DMS114 treated with DMSO at 0.1 percent for 48 hours (cell line): ENCODE results near the gene MBOAT2.
A peak's percentile ranks its signal among the peaks of the same experiment; 100 is the strongest.

Experiments used
- DNase-seq: peaks from one replicate; lab custom pipeline; 2025; ENCODE audit not compliant: unreplicated experiment; lab: John Stamatoyannopoulos, UW

Gene MBOAT2

DNA sequence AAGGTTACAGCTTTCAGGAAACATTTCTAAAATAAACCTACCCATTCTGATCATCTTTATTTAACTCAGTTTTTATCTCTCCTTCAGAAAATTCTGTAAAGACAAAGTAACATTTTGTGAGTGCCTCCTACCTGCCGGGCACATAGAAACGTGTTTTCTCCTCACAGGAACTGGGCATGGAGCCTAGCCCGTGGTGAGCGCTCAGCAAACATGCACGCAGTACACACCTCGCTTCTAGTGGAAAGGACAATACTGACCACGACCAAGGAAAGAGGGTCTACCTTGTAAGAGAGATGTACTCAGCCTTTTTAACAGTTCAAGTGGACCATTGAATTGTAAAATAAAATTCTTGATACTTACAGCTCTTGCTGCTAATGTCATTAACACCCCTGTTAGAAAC lies 141.3 kb downstream of the MBOAT2 start:
- no peak for DNase-seq

DNA sequence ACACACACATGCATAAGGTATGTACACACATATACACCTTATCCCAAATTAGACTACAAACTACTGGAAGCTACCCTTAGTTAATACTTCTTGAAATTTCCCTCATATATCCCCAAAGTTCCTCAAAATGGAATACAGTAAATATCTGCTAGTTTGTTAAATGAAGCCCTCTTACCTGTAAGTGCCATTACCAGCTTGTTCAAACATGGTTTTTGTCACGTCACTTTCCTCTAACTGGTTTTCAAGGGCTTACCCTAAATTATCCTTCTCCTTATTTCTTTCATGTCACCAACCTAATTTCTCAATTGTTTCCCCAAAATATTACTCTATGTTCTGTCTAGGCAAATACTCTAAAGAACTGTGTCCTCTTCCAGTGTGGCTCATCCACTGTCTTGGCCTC lies 141.7 kb downstream of the MBOAT2 start:
- DNase-seq = no peak

DNA sequence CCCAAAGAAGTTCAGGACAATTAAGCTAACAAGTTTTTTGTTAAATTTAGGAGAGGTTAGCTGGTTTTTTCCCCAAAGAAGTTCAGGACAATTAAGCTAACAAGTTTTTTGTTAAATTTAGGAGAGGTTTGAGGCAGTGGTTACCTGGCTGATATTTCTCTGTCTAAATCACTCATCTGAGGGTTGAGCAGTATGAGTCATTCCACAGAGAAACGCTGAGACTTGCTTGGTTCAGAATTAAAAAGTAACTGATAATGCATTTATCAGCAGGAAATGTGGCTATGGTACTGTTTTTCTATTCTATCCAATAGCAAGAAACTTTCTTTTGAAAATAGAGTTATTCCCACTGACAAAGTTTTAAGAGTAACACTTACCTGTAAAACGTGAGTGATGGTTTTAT lies 143.2 kb downstream of the MBOAT2 start:
- DNase-seq = no peak

DNA sequence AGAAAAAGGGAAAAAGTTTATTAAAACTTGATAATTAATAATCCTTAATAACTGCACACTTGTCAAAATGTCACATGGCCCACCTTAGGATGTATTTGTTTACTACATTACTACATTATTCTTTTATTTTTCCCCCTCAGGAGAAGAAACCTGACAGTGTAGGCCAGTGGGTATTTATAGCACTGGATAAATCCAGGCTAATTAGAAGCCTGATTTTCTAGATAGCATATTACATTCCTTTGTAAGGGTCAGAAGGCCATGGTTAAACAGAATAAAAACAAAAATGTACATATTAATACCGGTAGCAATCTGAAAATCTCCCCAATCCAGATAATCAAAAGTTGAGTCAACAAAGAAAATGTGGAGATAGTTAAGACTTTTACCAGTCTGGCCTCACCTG lies 144.6 kb downstream of the MBOAT2 start:
- no peak for DNase-seq

DNA sequence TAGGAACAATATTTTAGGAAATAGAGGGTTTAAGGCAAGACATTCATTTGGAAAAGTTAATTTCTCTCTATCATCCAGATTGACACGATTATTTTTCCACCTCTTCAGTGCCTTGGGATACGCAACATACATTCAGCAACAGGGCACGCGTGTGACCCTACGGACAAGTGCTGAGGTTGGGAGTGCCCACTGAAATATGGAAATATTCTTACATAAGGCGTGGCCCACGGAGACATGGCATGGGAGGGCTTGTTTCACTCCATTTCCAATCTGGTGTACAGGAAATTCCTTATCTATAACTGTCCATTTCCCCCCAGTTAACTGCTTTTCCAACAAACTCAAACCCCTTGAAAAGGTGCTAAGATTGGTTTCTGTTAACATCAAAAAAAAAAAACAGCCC lies 145.2 kb downstream of the MBOAT2 start:
- no peak for DNase-seq

DNA sequence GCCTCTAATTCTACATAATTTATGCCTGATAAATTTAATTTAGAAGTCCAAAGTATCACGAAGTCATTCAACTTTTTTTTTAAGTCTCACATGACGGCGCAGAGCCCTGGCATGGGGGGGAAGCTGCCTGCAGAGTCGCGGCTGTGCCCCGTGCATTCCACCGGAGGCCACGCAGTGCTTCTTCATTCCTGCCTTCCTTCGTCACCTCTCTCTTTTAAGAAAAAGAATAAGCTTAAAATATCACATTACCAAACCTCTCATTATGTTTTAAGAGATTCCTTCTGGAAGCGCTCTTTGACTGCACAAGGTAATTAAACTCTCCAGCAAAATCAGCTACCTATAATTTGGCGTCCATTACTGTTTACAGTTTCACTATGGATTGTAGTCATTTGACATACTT lies 145.8 kb downstream of the MBOAT2 start:
- DNase-seq = no peak

DNA sequence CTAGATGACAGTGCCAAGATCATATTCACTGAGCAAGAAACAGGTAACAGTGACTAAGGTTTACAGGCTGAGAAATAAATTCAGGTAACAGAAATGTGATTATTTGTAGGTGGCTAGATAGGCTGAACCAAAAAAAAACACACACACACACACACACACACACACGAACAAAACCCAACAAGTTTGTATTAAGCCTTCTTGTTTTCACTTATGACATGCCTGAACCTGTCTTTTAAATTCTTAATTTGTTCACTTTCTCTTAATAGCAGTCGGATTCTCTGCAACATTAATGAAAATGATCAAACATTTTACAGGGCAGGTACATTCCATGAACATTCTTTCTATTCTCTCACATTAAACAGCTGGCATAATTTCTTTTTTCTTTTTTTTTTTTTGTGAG lies 147.3 kb downstream of the MBOAT2 start:
- DNase-seq = no peak

DNA sequence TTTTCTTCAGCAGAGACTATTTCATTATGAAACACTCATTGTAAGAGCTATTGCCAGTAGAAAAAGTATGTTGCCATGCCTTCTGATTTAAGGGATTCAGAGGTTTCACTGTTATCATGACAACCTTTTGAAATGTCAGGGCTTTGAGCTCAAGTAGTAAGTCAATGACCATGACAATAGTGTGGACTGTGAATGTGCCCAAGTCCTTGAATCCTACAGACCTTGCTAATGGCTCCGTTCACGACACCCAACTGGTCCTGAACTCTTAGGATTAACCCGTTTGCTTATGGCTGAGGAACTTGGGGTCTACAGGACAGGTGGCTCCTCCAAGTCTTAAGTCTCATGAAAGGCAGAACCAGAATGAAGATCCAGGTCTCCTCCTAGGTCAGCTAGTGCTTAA lies 148.5 kb downstream of the MBOAT2 start:
- DNase-seq = no peak

DNA sequence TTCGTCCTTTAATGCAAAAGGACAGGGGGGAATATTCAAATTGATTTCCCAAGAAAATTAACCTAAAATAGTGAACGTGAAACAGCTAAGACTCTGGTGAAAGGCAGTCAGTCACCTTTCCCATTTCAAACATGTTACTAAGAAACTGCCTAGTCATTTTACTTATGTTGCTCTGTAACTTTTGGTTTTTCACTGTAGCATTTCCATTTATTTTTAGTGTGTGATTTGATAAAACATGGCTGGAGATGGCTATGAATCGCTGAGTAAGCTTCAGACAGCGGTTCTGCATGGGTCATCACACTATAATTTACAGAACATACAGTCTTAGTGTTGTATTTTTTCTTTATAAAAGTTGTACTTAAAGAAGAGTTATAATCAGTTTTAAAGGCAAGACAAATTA lies 150.1 kb downstream of the MBOAT2 start:
- no peak for DNase-seq

DNA sequence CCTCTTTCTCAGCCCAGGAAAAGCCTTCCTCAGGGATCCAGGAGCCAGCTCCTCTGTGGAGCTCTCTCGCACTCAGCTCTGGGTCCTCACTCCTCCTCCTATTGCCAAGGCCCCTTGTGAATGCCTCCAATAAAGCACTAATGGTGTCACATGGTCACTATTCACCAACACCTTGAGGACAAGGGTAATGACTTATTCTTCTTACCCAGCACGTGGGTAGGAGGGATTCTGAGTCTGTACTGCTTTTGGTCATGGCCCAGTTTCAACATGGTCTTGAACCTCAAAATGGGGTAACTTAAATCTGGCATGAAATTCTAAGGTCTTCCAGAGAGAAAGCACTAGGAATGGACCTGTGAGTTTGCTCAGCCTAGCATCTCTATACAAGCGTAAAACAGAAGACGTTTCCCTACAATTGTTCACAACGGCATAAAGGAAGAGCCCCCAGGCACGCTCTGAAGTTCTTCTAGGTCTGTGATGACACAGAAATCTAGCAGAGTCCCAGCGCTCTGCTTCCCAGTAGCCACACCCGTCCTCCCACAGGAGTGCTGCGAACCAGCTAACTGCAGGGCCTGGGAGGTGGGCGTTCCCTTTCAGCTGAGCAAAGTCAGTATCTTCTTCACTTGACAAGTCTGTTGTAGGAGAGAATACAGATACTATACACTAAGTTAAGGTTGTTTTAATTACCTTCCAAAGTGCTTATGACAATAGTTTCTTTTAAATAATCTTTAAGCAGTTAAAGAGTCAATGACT lies 151.5 kb downstream of the MBOAT2 start:
- no peak for DNase-seq

DNA sequence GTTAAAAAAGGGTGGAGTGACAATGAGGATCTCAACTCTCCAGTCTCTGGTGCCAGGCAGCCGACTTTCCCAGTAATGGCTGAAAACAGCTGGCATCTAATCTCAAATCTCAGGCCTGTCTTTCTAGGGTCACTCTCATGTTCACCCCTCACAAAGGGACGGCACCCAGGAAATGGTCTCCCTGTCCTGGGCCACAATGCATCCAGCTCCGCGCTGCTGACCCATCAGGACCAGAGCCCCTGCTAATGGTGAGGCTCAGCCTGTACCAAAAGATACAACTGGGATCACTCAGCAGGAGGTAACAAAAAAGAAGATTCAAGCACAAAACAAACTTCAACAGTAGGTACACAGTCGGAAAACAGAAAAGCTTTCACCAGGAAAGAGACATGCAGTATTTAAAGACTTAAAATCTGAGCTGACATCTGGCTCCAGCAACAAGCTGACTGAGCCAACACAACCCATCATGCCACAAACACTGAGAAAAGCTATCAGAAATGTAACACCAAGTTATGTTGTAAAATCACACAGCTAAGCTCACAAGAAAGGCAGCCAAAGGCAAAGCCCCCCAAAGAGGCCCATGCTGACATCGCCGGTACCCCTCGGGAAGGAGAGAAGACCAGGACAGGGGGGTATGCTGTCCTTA lies 152.5 kb downstream of the MBOAT2 start:
- DNase-seq = no peak

DNA sequence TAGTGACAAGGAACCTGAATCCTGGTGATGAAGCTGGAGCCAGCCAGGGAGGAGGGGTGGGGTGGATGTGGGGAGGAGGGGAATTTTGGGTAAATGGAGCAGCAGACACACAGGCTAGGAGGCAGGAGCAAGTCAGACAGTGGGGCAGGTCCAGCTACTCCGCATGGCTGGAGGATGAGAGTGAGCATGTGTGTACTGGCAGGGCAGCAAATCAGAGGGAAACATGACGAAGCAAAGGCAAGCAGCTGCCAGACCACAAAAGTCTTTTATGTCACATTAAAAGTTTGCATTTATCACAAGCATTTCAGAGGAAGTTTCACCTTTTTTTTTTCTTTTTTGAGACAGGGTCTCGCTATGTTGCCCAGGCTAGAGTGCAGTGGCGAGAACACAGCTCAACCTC lies 154.2 kb downstream of the MBOAT2 start:
- DNase-seq = no peak

DNA sequence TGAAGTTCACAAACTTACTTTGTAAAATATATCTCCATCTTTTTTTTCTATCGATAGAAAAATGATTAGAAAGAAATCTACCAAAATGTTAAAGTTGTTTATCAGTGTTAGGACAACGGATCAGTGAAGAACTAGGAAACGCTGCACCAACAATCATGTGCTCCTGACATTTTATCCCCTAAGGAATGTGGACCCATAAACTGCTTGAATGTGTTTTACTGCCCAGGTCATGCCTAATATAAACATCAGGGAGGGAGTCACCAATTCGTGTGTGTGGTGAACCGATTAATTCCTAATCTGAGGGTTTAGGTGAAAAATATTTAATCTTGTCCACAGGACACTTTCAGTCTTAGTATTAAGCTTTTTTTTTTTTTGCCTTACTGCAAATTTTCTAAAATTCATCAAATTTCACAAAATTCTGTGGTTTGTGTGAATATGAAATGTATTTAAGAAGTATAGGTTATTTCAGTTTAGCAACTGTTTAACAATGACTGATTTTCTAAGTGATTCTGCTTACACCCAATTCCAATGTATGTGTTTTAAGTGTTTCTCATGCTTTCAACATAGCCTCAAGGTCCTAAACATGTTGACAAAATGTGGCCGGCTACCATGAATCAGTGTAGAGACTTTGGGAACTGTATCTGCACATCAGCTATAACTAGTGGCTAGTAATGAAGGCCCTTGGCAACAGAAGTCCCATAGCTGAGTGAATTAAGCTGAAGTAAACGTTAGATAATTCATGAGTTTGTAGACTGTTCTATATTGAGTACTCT lies 155.0 kb downstream of the MBOAT2 start:
- DNase-seq = no peak

DNA sequence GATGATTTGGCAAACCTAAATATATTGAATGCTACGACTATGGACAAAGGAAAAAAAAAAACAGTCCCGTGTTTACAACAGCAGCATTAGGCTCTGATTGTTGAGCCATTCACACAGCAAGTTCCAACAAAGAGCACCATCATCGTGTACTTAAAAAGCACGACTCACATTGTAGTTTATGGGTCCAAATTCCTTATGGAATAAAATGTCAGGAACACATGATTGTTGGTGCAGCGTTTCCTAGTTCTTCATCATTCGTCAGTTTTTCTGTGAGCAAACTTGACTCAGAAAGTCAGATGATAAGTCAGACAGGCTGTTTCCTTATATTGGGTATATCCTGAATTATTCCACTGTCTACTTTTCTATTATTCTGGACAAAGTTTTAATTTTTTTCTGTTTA lies 156.1 kb downstream of the MBOAT2 start:
- no peak for DNase-seq

DNA sequence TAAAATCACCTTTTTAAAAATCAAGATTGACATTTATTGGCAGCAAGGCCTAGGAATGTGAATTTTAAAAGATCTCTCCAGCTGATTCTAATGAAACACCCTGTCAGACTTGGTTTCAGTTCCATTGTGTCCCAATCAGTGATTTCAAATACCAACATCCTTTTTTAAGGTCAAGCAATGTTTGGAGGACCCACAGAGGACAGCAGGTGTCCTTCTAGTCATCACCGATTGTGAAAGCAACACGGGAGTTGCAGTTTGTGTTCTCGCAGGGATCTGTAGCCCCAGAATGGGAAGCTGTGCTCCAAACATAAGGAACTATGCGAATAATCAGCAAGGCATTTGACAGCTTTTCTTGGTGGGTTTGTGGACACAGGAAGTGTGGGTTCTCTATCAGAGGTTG lies 161.6 kb downstream of the MBOAT2 start:
- no peak for DNase-seq

DNA sequence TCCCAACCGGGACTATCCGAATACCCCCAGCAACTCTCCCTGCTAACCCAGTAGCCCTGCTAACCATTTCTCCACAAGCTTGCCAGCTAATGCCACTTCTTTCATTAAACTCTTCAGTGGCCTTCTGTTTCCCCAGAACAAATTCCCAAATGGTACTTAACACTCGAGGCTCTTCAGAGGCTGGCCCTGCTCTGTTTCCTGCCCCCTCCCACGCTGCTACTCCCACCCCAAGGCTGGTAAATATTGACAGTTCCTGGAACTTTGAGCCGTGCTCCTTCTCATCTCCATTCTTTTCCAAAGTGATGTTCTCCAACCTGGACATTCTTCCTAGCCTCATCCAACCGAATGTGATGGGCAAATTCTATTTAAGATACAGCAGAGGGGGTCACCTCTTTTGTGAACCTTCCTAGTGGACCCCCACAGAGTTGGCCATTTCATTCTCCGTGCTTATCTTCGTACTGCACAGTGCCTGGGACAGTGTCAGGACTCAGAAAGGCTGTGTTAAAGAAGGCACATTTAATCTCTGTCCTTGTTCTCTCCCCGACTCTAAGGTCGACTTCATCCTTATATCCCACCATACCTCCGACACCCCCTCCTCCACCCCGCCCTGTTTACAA lies 162.9 kb downstream of the MBOAT2 start:
- no peak for DNase-seq

DNA sequence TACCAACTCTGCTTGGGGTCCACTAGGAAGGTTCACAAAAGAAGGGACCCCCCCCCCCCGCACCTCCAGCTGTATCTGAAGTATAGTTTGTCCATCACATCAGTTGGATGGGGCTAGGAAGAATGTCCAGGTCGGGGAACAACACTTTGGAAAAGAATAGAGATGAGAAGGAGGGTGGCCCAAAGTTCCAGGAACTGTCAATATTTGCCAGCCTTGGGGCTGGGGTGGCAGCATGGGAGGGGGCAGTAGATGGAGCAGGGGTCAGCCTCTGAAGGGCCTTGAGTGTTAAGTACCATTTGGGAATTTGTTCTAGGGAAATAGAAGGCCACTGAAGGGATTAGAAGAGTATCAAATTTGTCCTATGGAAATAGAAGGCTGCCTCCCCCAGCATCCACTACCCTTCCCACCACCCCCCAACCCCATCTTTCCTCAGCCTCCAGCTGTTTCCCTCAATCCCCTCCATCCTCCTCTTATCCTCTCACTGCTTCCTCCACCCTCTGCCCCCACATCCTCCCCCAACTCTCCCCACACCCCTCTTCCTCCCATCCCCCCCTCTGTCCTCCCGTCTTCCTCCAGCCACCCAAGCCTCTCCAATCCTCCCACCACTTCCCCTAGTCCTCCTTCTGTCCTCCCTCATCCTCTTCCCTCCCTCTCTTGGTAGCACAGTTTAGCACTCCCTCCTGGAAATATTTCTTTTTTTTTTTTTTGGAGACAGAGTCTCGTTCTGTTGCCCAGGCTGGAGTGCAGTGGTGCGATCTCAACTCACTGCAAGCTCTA lies 164.1 kb downstream of the MBOAT2 start:
- no peak for DNase-seq

DNA sequence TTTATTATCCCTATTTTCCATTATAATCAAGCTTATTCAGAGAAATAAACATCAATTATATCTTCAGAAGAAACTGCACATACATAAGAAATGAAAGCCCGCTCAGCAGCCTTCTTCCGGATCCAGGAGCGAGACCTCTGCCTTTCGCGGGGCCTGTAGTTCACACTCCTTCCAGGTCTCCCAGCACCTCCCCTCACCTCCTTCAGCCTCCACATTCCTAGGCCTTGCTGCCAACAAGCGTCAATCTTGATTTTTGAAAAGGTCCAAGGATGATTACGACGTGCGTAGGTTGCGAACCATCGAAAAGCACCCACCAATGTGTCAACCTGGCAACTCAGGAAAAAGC lies 165.7 kb downstream of the MBOAT2 start:
- no peak for DNase-seq

DNA sequence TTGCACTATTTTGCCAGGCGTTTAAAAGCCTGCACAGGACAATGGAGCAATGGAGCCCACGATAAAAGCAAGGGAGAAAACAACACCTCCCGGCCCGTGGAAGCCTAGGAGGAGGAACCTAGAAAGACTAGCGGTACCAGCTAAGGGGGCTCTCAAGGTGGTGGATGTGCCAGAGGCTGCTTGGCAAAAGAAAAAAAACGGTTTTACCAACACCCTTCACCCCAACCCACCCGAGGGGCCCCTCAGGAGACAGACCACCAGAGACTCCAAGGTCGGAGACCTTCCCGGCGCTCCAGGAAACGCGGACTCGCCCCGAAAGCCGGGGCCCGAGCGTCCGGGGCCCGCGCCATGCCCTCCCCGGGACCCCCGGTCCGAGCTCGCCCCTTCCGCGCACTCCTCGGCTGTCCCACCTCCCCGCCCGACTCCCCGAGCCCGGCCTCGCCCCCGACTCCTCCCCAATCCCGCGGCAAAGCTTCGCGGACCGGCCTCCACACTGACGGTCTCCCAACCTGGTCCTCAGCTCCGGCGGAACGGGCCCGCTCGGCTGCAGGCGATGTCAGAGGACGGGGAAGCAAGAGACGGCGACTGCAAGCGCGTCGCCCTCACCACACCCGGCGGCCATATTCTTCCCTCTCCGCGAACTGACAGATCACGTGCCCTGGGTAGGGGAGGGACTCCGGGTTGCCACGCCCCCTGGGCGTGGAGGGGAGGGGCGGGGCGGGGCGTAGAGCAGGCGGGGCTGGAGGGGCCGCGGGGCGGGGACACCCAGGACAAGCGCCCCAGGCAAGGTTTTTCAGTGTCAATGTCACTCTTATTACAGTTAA lies 166.3 kb downstream of the MBOAT2 start, which contains the start of gene KIDINS220:
TSS of gene KIDINS220 (minus strand) at position 643 of the 824 bp plus-strand sequence. CDS start 10,520 bp downstream, outside the sequence.
- peak; percentile 53 for DNase-seq

DNA sequence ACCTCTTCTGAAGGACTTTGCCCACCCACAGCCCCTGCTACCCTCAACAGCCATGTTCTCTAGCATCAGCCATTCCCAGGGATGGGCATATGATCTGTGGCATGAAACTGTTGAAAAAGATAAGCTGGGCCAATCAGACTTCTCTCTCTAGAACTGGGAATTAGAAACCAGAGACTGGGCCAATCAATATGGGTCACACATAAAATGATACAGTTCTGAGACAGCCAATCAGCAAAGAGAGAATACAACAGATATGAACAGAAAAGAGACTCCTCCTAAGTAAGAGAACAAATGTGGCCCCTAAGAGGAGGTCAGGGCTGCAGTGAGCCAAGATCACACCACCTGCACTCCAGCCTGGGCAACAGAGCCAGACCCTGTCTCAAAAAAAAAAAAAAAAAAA lies 168.2 kb downstream of the MBOAT2 start:
- DNase-seq = no peak
